IPS DF 19.7 (cell line): ENCODE measurements around the gene MAP1LC3C.

Experiments used
- DNase-seq: peaks from one replicate; pipeline ENCODE4 v3.0.0-alpha.2; 2013; ENCODE audit warnings: low read depth, low spot score

MAP1LC3C gene

DNA sequence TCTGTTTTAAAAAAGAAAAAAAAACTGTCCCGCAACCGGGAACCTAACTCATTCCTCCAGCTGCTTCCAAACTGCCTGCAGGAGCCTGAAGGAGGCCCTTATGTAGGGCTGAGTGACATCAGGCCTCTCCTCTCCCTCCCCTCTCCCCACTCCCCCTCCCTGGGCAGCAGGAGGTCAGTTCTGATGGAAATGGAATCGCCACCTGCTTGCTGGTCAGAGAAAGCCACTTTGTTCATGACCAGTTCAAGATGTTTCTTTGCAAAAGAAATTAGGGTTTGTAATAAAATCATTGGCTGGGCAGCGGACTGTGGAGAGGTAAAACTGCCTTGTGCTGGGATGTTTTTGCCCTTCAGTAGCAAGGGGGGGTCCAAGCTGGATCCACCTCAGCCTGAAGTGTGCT, at the start of gene MAP1LC3C:
TSS of gene MAP1LC3C (minus strand) at position 73 of the 400 bp plus-strand sequence. CDS start 90 bp downstream, outside the sequence.
- DNase-seq = no peak

- DNase-seq = no peak
Observed at GRCh38 chr1:242043165-242043564, 44.3 kb upstream of the MAP1LC3C start.

GRCh38 chr1:242034392-242034791, 35.5 kb upstream of the MAP1LC3C start:
- no peak for DNase-seq

DNA sequence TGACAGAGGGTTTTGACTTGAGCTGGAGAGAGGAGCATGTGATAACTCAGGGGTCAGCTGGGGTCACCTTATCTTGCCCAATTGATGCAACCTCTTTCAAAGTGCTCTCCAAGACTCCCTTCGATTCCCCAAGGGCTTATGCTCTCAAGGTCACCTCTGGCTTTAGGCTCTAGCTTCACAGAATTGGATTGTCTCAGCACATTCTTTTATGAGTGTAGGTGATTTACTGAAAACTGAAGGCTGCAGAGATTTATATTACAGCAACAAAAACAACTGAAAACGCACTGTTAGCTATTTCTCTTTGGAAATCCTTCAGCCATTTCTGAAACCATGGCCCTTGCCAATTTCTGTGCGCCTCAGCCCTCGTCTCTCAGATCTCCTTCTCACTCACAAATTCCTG, 34.5 kb upstream of the MAP1LC3C start:
- DNase-seq = no peak

DNA sequence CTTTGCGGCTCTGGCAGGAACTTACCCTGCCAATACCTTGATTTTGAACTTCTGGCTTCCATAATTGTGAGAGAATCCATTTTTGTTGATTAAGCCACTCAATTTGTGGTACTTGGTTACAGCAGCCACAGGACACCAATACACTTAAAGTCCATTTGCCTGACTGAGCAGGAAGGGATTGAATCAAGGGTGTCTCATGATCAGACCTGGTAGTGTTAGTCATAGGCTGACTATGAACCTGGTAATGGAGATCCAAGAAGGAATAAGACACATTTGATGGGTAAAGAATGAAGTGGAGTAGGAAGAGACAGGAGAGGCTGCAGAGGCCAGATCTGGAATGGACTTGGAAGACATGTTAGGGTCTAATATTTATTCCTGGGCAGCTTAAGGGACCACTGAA, 31.2 kb upstream of the MAP1LC3C start:
- DNase-seq = no peak

- no peak for DNase-seq
Observed at GRCh38 chr1:242025681-242026080, 26.8 kb upstream of the MAP1LC3C start.

GRCh38 chr1:242023805-242024204, 24.9 kb upstream of the MAP1LC3C start:
- no peak for DNase-seq

DNA sequence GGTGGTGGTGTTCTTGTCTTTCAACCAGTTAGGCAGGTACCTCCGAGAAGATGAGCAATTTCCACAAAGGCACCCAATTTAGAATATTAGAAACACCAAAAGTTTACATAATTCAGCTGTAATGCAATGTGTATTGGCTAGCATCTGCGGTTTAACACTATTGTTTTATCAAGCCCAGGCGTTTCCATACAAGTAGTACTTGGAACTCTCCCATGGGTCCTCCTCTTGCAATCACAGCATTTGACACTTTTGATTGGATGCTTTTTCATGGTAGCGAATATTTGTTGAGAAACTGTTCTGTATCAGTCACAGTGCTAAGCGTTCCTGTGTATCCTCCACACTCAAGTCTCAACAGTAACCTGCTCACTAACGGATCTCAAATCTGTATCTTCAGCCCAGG, 20.1 kb upstream of the MAP1LC3C start:
- DNase-seq = no peak

- no peak for DNase-seq
Observed at GRCh38 chr1:242017580-242018233, 18.8 kb upstream of the MAP1LC3C start.

DNA sequence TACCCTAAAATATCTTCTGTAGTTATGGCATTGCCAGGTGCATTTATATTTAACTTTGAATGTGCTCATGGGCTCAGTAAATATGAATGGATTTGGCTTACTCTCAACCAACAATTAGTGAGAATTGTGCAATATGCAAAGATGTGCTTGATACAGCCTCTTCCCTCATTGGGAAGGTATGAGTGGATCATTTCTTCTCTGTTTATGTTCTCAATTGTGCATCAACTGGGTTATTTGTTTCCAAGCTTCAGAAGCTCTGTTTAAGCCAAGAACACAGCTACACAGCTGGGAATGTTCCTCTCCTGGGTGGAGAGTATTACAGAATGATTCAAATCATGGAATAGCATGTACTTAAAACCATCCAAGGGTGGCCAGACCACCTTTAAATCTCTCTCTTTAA, 17.6 kb upstream of the MAP1LC3C start:
- DNase-seq = no peak

DNA sequence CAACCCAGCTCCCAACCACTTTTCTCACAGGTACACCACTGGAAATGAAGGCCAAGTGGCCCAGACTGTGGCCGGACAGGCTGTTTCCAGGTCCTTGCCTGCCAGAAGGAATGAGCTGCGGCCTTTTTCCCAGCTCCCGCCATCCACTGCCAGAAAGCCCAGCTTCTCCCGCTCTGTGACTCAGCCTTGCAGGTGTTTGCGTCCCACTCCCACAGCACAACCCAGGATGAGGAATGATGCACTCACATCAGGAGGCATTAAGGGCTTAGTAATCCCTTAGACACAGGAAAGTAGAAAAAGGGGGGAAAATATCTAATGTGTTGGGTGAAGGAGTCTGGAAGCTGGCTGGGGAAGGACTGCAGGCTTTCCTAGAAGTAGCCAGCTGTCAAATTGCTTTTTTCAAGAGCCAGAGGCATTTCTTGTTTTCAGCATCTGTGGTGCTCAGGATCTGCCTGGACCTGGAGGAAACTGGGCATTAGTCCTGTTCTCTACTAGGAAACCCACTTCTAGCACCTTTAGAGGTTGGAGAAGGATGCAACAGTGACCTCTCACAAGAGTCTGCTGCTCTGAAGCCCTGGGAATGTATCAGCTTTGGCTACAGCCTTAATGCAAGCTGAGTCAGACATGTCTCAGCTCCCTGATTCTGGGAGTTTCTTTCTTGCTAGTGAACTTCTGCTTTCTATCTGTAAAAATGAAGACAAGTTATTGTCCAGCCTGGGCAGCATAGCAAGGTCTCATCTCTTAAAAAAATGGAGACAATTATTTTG, 13.2 kb upstream of the MAP1LC3C start:
- no peak for DNase-seq

DNA sequence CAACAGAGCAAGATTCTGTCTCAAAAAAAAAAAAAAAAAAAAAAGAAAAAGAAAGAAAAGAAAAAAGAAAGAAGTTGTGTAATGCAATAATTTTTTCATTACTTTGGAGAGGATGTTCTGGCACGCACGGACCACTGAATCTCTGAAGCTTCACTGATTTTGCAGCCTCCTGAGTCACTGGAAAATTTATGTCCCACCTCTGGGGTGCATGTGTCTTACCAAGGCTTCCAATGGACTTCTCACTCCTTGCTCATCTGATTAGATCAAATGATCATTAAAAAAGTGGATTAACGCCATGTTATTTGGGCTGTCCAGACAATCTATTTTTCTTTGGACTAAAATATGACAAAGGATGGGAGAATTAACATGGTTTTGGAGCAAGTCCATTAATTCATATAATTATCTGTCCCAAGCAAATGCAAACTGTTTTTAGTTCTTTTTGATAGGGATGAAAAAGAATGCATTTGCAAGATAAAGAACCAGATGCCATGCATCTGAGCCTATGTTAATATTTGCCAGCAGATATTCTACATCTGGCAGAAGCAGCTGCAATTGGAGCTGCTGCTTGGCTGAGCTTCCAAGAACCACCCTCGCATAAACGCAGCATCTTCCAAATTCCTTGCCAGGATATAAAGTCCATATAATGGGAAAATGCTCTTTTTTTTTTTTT, 10.1 kb upstream of the MAP1LC3C start:
- DNase-seq = no peak

- DNase-seq = no peak
Observed at GRCh38 chr1:242006976-242007375, 8.1 kb upstream of the MAP1LC3C start.

- no peak for DNase-seq
Observed at GRCh38 chr1:242005866-242006535, 7.1 kb upstream of the MAP1LC3C start.

DNA sequence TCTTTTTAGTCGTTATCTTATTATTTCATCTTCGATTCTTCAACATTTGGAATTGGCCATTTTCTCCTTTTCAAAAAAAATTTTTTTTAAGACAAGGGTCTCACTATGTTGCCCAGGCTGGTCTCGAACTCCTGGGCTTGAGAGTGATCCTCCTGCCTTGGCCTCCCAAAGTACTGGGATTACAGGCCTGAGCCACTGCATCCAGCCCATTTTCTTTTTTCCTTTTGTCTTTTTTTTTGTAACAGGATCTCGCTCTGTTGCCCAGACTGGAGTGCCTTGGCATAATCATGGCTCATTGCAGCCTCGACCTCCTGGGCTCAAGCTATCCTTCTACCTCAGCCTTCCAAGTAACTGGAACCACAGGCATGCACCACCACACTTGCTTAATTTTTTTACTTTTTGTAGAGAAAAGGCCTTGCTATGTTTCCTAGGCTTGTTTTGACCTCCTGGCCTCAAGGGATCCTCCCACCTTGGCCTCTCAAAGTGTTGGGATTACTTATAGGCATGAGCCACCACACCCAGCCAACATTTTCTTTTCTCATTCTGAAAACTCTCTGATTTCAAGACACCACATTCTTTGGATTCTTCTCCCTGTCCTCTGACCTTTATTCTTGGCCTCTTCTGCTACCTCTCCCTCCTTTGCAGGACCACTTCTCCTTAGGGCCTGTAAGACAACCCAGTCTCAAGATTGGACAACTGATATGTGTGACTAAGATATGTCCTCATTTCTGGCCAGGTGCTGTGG, 6.0 kb upstream of the MAP1LC3C start:
- DNase-seq = no peak

DNA sequence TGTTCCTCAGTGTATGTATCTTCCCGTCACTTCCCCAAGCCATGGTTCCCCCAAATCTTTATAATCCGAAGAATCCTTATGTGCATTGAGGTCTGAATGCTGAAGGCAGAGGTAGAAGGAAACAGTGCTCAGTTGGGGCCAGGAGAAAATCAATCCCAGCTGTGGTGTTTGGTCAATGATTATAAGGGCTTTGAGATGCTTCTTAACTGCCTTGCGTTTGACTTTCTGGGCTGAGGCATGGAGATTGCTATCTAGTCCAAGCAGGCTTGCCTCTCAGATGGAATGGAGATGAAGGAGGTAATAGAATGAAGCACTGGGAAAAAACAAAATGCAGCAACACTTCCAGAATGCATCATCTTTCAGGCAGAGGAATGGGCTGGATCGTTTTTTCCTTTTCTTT, 3.6 kb upstream of the MAP1LC3C start:
- DNase-seq = no peak

DNA sequence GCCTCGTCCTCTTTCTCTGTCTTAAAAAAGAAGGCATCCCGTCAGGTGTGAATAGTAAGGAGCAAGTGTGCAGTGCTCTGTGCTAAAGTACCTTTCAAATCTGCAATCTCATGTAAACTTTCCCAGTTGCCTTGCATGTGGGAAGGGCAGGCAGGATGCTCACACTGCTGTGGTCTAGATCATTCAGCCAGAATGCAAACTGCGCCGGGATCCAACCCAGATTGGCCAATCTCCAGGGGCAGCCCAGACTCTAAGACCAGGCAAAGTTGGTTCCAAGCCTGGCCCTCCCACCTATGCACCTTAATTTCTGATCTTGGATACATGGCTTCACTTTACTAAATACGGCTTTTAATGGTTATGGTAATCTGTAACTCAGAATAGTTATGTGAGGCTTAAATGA, 3.2 kb upstream of the MAP1LC3C start:
- no peak for DNase-seq

DNA sequence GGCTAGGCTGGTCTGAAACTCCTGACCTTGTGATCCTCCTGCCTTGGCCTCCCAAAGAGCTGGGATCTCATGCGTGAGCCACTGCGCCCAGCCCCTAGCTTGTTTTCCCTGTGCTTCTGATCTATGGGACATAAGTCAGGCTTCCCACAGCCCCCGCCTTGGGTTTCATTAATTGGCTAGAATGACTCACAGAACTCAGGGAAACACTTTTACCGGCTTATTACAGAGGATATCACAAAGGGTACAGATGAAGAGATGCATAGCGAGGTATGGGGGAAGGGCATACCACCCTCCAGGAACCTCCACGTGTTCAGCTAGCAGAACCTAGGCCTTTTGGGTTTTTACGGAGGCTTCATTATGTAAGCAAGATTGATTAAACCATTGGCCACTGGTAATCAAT, 1.5 kb upstream of the MAP1LC3C start:
- no peak for DNase-seq

GRCh38 chr1:241998412-241998921, 431 bp downstream of the MAP1LC3C start:
- no peak for DNase-seq

DNA sequence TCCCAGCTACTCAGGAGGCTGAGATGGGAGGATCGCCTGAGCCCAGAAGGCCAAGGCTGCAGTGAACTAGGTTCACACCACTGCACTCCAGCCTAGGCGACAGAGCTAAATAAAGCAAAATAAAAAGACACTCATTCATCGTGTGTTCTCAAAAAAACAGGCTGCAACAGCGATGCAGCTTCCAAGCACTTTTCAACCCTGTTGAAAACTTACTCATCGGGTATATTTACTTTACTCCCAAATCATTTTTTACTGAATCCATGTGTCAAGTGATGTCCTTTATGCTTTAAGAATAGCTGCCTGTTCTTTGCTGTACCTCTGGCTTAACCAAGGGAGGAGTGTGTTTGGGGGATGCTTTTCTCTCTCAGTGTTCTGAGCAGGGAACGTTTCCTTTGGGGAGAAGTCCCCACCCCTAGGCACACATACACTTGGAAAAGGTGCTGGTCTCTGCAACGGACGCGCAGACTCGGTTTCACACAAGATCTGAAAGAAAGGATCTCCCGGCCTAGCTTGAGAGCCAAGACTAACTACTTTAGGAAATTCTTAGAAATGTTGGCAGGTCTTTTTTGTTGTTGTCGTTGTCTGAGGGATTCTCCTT, 1.4 kb downstream of the MAP1LC3C start:
- no peak for DNase-seq

DNA sequence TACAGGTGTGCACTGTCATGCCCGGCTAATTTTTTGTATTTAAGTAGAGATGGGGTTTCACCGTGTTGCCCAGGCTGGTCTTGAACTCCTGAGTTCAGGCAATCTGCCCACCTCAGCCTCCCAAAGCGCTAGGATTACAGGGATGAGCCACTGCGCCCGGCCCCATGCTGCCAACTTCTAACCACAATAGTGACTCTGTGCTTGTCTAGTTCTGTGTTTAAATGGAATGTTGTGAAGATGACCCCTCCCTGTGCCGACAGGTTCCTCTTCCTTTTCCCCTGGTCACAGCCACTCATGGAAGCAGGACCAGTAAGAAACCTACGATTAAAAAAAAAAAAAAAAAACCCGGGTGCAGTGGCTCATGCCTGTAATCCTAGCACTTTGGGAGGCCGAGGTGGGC, 4.7 kb downstream of the MAP1LC3C start:
- no peak for DNase-seq
